Keratinocyte (primary cell): ENCODE results near the gene BSPH1.

Source experiments
- EZH2 ChIP-seq: IDR thresholded peaks from one replicate; pipeline ENCODE4 v1.6.1; 2012; ENCODE audit warnings: inconsistent platforms, mild to moderate bottlenecking, low read length, moderate library complexity
- TF ChIP-seq, protein P1 (sequence below), 3 experiments: IDR thresholded peaks in 1 of 3; conservative IDR thresholded peaks in 1 of 3; optimal IDR thresholded peaks in 1 of 3; 2 replicates in 2 of 3; 3 replicates in 1 of 3; pipeline versions ENCODE3 to v1.5.1; 2011; ENCODE audit warnings: low read length in 3 of 3, mild to moderate bottlenecking in 3 of 3, moderate library complexity in 2 of 3, control low read depth in 1 of 3, inconsistent platforms in 1 of 3; ENCODE audit not compliant: insufficient read depth in 2 of 3; ENCODE audit errors: extremely low read depth in 1 of 3

DNA sequence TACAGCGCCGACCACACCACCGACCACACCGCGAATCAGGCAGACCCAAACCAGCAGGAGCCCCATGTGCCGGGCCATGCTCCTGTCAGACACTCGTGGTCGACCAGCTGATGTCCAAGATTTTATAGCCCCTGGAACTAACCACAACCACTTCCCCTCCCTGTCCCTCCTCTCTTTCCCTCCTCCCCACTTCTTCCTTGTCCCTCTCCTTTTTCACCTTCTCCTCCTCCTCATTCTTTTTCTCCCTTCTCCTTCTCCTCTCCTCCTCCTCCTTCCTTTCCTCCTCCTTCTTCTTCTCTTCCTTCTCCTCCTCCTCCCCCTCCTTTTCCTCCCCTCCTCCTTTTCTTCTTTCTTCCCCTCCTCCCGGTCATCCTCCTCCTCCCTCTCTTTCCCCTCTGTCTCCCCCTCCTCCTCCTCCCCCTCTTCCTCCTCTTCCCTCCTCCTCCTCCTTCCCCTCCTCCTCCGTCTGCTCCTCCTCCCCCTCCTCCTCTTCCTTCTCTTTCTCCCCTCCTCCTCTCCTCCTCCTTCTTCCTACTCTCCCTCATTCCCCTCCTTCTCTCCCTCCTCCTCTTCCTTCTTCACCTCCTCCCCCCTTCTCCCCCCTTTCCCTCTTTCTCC lies 670 bp downstream of the BSPH1 start:
- TF ChIP-seq, protein P1, sequence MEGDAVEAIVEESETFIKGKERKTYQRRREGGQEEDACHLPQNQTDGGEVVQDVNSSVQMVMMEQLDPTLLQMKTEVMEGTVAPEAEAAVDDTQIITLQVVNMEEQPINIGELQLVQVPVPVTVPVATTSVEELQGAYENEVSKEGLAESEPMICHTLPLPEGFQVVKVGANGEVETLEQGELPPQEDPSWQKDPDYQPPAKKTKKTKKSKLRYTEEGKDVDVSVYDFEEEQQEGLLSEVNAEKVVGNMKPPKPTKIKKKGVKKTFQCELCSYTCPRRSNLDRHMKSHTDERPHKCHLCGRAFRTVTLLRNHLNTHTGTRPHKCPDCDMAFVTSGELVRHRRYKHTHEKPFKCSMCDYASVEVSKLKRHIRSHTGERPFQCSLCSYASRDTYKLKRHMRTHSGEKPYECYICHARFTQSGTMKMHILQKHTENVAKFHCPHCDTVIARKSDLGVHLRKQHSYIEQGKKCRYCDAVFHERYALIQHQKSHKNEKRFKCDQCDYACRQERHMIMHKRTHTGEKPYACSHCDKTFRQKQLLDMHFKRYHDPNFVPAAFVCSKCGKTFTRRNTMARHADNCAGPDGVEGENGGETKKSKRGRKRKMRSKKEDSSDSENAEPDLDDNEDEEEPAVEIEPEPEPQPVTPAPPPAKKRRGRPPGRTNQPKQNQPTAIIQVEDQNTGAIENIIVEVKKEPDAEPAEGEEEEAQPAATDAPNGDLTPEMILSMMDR (optimal IDR thresholded peaks at IDR 0.05 in 1 of 3, IDR thresholded peaks at IDR 0.05 in 1 of 3, conservative IDR thresholded peaks at IDR 0.05 in 1 of 3; ENCODE audit: extremely low read depth in 1 of 3, insufficient read depth in 2 of 3, low read length in 3 of 3), result no peak
- TF ChIP-seq EZH2, result no peak
